ENCODE results near the gene ADRB1.

The ADRB1 gene

DNA sequence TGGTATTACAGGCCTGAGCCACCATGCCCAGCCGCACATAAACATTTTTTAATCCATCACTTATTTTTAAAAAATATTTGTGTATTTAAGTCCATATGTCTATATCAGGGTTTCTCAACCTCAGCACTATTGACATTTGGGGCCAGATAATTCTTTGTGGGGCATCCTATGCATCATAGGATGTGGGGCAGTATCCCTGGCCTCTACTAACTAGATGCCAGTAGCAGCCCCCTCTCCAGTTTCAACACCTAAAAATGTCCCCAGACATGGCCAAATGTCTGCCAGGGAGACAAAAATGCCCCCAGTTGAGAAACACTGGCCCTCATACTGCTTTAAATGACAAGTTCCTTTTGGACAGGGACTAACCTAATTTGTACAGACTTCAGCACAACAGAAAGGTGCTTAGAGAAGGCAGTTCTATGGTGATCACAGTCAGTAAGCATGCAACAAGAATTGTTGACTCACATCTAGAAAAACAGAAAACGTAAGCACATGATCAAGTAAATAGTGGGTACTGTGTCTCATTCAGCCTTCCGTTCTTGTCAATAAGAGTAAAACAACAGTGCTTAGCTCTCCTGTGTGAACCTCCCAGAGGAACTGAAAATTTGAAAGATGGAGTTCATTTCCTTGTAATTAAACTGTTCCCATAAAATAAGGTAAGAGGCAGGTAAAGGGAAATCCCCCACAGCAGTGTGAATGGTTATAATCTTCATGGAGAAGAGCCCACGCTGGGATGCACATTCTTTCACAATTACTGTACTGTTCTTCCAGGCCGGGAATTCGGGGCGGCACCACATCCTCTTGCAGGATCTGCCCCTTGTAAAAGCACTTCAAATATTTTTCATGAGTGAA lies 17.3 kb upstream of the ADRB1 start:
- DNase-seq = no peak

DNA sequence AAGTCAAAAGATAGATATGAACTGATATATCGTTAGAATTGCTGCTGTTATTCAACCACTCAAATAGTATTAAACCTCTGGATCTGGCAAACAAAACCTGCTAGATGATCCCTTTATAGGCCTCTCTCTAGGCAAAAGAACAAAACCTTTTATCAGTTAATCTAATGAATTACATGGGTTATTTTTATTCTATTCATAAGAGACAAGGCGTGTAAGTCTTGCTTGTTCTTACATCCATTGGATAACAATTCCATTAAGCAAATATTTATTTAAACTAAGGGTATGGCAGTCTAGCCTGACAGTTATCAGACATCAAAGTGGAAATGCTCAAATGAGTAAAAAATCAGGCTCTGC lies 16.6 kb upstream of the ADRB1 start:
- no peak for DNase-seq

DNA sequence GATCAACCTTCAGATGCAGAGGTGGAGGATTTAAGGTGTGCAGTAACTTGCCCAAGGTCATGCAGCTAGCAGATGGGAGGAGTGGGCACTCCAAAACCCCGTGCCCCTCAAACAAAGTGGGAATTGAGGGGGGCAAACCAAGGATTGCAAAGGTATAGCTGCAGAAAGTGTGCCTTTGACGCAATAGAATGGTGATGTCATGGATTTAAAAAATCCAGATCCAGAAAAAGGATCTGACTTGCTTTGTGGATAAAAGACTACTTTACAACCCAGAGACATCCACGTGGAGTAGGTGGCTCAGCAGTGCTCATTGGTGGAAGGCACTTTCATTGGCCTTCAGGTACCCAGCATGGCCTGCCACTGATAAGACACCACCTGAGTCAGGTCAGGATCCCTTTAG lies 15.7 kb upstream of the ADRB1 start:
- DNase-seq = no peak

DNA sequence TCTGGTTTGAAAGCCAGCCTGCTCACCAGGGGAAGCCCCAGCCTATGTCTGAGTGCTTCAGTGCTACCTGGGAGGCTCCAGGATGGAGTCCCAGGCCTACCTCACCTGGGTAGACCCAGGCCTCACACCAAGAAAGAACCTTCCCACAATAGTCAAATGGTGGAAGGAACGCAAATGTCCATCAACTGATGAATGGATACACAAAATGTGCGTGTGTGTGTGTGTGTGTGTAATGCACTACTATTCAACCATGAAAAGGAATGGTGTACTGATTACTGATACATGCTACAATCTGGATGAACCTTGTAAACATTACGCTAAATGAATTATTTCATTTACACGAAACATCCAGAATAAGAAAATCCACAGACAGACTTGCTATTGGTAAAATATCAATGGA lies 15.2 kb upstream of the ADRB1 start:
- no peak for DNase-seq

DNA sequence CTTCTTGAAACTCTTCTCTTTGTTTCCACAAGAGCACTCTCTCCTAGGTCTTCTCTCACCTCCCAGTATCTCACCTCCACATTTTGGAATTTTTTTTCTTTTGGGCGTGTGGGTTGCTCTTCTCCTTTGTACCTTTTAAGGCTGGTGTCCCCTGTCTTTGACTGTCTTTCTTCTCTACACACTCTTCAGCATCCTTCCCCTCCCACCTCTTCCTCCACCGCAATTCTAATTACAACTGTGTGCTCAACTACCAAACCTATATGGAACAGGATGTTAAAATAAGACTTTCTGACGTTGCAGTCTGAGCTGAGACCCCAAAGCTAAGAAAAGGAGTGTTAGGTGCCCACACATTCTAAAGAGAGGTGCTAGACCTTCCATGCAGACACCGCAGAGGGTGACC lies 14.0 kb upstream of the ADRB1 start:
- DNase-seq = no peak

DNA sequence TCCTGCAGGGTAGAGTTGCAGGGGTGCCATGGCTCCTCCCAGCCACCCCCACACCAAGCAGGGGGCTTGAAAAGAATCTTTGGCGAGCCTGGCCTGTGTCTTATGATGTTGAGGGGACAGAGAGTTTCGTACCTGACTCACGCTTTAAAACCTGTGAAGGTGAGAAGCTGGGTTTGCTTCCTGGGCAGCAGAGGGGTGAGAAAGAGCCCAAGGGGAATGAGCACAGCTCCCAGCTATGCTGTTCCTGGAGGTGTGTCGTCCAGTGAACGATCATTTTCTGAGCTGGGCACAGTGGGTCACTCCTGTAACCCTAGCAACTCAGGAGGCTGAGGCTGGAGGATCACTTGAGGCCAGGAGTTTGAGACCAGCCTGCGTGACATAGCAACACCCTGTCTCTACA lies 13.5 kb upstream of the ADRB1 start:
- no peak for DNase-seq

DNA sequence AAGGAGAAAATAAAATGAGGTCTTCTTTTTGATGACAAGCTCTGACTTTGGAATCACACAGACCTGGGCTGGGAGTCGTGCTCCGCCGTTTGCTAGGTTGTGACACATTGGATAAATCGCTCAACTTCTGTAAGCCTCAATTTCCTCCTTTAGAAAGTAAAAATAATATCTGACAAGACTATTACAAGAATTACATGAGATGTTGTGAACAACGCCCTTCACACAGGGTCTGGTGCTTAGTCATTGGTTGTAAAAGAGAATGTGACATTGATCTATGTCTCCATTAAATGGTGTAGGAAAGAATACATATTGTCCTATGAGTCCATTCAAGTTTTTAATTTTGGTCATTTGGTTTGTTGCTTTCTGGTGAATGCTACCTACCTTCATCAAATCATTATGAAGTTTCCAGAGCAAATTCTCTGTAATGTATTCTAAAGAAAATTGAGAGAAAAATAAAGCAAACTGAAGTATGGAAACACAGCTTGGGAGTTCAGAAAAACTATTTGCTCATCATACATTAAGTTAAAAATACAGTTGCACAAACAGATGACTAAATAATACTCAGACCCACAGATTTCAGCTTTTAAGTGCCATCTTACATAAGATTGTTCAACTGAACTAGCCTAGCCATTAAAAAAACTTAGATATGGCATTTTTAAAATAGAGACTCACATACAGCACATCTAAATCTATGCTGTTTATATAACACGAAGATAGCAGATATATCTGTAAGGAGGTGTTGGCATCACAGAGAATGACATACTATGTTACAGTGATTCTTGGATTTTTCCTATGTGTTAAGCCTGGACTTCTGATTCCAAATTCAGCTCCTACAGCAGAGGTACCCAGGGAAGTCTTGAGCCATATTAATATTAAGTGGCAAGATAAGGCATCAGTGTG lies 12.3 kb upstream of the ADRB1 start:
- no peak for DNase-seq

DNA sequence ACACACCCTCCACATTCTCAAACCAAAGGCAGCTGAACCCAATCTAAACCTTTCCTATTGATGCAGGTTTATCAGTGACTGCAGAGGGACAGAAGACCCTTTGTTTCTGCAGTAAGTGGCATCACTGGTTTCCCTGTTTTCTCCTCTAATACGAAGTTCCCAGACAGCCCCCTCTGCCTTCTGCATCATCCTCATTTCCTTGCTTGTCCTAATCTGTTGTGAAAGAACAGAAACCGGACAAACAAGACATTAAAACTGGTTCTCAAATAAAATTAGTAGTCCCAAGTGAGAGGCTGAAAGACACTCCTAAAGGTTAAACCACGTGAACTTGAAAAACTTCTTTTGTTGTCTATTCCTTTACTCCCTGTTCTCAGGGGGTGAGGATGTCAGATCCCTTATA lies 10.1 kb upstream of the ADRB1 start:
- no peak for DNase-seq

DNA sequence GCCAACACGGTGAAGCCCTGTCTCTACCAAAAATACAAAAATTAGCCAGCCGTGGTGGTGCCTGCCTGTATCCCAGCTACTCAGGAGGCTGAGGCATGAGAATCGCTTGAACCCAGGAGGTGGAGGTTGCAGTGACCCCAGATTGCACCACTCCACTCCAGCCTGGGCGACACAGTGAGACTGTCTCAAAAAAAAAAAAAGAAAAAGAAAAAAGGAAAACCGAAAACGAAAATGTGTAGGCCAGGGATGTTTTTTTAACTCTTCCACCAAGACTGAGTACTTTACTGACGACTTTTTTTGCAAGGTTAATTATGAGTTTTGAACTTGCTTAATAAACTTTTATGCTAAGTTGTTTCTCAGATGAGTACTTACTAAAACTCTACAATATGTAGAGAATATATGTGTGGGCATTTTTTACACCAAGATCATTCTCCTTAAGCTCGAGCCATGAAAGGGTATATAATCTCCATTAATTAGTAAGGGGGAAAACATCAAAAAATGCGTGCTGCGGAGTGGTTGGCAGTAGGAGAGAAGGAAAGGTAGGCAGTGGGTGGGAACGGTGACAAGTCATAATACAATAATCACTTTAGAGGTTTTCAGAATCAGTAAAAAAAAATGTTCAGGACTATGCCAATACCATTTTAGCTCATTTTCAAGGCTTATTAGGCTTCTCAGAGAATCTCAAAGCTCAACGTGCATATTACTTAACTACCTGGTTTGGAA lies 8.6 kb upstream of the ADRB1 start:
- DNase-seq = no peak

DNA sequence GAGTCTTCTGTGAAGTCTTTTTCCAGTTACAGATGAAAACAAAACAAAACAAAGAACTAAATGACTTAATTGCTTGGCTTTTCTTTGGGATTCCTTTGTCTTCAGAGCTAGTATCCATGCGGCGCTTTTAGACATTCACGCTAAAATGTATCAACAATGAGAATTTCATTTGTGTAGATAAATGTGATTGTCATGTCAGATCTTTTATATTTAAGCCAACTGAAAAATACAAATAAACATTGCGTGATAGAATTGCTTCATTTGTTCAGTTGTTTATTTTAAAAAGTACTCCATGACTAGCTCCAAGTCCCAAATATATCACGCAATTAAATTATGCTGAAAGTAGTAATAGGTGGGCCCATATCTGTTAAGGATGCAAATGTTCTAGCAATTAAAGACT lies 7.9 kb upstream of the ADRB1 start:
- no peak for DNase-seq

DNA sequence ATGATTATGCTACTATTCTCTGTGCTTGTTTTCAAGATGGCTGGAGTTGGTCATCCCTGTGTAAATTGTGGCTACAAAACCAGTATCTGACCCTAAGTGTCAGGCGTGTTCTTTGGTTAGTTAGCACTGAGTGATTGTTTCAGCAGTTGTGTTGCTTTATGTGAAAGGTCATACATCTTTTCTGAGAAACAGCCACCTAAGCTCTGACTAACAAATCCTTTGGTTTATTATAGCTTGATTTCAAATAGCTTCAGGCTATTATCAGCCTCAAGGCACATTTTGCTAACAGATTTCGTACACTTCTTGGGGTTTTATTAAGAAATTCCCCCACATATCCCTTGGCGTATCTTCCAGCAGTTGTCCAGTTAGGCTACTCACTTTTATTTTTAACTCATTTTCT lies 4.8 kb upstream of the ADRB1 start:
- no peak for DNase-seq

DNA sequence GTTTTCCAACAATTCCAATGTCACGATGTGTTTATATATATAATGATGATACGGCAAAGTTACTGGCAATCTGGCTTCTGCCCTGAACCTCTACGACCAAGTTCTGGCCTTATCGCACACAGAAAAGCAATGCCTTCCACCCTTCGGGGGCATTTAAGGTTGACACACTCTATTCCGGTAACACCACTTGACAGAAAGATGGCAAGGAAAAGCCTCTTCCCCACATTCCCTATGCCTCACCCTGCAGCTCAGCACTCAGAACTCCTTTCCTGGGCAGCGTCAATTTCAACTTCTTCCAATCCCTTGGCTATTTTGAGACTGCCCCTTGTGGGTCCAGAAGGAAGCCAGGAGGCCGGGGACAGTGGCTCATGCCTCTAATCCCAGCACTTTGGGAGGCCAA lies 2.5 kb upstream of the ADRB1 start:
- no peak for DNase-seq

DNA sequence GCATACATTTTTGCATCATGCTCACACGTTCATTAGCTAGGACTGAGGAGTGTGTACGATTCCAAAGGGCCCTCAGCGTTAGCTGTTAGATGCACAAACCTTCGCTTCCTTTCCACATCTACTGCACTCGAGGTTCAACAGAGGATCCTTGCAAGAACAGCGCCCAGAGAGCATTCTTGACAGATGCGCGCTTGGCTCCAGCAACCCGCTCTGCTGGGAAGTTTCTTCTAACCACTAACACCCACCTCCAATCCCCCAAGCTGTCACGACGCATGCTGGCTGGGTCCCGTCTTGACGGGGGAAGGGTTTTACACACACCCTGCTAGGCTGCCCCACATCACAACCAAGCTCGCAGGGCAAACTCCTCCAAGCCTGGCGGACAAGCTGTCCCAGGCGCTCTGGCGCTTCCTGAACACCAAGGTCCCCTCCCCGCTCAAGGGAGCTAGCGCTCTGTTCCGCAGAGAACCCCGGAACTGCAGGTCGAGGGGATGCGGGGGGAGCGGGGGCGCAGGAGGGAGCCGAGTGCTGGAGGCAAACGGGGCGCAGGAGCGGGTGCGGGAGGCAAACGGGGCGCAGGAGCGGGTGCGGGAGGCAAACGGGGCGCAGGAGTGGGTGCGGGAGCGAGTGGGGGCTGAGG lies 653 bp upstream of the ADRB1 start:
- peak in 1 of 2 experiments; percentile 5 for DNase-seq

DNA sequence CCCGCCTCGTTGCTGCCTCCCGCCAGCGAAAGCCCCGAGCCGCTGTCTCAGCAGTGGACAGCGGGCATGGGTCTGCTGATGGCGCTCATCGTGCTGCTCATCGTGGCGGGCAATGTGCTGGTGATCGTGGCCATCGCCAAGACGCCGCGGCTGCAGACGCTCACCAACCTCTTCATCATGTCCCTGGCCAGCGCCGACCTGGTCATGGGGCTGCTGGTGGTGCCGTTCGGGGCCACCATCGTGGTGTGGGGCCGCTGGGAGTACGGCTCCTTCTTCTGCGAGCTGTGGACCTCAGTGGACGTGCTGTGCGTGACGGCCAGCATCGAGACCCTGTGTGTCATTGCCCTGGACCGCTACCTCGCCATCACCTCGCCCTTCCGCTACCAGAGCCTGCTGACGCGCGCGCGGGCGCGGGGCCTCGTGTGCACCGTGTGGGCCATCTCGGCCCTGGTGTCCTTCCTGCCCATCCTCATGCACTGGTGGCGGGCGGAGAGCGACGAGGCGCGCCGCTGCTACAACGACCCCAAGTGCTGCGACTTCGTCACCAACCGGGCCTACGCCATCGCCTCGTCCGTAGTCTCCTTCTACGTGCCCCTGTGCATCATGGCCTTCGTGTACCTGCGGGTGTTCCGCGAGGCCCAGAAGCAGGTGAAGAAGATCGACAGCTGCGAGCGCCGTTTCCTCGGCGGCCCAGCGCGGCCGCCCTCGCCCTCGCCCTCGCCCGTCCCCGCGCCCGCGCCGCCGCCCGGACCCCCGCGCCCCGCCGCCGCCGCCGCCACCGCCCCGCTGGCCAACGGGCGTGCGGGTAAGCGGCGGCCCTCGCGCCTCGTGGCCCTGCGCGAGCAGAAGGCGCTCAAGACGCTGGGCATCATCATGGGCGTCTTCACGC lies 825 bp downstream of the ADRB1 start:
- DNase-seq = no peak

DNA sequence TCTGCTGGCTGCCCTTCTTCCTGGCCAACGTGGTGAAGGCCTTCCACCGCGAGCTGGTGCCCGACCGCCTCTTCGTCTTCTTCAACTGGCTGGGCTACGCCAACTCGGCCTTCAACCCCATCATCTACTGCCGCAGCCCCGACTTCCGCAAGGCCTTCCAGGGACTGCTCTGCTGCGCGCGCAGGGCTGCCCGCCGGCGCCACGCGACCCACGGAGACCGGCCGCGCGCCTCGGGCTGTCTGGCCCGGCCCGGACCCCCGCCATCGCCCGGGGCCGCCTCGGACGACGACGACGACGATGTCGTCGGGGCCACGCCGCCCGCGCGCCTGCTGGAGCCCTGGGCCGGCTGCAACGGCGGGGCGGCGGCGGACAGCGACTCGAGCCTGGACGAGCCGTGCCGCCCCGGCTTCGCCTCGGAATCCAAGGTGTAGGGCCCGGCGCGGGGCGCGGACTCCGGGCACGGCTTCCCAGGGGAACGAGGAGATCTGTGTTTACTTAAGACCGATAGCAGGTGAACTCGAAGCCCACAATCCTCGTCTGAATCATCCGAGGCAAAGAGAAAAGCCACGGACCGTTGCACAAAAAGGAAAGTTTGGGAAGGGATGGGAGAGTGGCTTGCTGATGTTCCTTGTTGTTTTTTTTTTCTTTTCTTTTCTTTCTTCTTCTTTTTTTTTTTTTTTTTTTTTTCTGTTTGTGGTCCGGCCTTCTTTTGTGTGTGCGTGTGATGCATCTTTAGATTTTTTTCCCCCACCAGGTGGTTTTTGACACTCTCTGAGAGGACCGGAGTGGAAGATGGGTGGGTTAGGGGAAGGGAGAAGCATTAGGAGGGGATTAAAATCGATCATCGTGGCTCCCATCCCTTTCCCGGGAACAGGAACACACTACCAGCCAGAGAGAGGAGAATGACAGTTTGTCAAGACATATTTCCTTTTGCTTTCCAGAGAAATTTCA lies 1.7 kb downstream of the ADRB1 start:
- DNase-seq = no peak

DNA sequence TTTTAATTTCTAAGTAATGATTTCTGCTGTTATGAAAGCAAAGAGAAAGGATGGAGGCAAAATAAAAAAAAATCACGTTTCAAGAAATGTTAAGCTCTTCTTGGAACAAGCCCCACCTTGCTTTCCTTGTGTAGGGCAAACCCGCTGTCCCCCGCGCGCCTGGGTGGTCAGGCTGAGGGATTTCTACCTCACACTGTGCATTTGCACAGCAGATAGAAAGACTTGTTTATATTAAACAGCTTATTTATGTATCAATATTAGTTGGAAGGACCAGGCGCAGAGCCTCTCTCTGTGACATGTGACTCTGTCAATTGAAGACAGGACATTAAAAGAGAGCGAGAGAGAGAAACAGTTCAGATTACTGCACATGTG lies 2.4 kb downstream of the ADRB1 start:
- no peak for DNase-seq

DNA sequence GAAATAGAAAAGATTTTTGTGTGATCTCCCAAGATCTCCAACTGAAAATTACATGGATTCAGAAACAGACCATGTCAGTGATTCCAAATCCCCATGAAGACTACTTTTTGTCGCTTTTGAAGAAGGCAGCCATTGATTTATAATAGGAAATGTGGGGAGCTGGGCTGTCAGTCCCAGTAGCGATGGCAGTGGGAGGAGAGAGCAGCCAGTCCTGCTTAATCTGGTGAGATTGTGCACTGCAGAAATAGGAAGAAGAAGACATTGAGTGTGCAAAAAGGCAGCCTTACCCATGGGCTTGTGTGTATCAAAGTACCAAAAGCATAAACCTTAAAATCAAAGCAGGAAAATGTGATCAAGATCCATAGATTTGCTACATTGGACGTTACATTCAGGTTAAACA lies 4.8 kb downstream of the ADRB1 start:
- DNase-seq = no peak

DNA sequence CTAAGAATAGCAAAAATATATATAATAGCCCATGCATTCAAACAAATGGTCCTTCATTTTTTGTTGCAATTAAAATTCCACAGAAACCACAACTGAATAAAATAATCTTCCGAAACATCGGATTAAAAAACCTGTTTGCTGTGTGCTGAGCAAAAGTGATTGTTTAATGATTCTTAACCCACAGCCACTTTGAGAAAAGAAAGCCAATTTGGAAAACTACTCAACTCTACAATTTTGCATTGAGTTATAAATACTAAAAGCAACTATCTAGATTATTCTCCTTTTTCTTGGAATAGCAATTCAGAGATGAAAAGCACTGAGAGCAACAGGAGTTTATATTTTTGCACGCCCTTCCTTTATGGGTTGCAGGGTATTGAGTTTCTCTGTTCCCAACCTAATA lies 8.0 kb downstream of the ADRB1 start:
- no peak for DNase-seq

DNA sequence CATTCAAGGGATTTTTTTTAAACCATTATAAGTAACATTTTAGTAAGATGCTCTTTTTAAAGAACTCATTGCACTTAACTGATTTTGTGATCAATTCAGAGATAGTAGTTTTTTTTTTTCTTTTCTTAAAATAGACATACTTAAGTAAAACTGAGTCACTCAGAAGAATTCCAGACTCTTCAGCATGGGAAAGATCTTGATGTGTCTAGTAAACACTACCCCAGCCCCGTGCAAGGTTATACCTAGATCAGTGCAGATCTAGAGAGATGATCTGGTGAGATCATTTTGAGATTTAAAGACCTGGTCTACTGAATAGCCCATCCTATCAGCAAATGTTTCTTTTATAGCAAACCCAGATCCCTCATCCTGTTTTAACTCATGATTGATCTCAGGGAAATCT lies 8.6 kb downstream of the ADRB1 start:
- no peak for DNase-seq

DNA sequence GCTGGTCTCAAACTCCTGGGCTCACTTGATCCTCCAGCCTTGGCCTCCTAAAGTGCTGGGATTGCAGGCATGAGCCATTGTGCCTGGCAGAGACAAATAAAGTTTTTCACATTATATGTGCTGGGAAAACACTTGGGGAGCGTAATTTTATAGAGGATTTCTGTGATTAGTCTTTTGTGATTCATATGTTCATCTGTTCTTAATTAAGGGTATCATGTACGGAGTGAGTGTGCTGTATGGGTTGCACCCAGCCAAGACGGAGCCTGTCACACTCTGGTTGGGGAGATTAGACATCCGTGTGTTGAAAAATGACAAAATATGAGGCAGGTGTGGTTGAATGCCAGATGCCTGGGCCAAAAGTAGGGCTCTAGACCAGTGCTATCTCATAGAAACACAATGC lies 10.3 kb downstream of the ADRB1 start:
- DNase-seq = no peak

DNA sequence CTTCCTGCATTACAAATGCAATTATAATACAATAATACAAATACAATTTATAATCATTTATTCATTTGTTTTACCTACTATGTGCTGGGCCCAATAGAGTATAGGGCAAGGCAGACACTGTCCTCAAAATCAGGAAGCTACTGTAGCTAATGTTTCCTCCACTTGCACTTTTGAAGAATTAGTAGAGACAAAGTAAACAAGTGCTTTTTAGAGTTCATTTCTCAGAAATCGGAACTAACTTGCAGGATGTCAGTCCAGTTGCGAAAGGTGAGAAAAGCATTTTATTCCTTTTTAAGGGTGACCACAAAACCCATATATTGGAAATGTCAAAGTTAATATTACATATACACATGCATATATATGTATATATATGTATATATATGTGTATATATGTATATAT lies 14.2 kb downstream of the ADRB1 start:
- DNase-seq = no peak
